Prostate gland (tissue), 2 donors: ENCODE measurements around the gene TSPOAP1.

ENCODE experiments used
- POLR2A ChIP-seq: fragments of 450-650 bp; IDR thresholded peaks from one replicate; pipeline ENCODE4 v1.6.1; 2016; ENCODE audit warnings: antibody characterized with exemption, mild to moderate bottlenecking
- TF ChIP-seq, protein P1 (sequence below), 4 experiments: fragments of 200-600 bp in 2 of 4; fragments of 450-650 bp in 2 of 4; sonication (generic) in 2 of 4; IDR thresholded peaks; 1 replicate in 3 of 4; 2 replicates in 1 of 4; pipeline ENCODE4 v1.5.1; 2016 to 2019; ENCODE audit warnings: antibody characterized with exemption in 4 of 4, mild to moderate bottlenecking in 2 of 4, moderate library complexity in 2 of 4

DNA sequence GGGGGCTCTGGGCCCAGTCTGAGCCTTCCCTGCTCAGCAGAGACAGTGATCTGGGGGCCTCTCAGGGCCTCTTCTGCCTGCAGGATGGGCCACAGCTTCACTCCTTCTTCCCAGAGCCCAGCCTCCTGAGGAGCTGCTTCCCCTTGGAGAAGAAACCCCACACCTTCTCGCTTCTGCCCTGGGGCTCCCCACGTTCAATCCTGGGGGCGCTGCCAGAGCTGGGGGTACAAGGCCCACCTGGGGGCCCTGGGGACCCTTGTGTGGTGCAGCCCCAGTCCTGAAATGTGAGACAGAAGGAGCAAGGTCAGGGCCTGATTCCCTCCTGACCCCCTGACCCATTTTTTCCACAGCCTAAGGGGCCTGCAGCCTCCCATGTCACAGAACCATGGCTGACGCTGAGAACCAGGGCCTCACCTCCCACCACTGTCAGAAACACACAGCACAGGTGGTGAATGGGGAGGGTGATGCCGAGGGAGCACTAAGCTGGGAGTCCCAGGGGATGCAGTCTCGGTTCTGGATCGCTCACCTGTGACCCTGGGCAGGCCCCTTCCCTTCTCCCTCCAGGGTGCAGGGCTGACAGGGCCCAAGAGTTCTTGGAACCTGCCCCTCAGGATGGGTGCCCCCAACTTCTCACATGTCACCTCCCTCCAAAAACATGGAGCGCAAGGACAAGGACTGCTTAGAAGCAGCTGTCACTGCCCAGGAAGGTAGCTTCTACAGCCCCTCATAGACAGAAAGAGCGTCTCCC is 26.2 kb downstream of the TSPOAP1 start:
- TF ChIP-seq, protein P1, sequence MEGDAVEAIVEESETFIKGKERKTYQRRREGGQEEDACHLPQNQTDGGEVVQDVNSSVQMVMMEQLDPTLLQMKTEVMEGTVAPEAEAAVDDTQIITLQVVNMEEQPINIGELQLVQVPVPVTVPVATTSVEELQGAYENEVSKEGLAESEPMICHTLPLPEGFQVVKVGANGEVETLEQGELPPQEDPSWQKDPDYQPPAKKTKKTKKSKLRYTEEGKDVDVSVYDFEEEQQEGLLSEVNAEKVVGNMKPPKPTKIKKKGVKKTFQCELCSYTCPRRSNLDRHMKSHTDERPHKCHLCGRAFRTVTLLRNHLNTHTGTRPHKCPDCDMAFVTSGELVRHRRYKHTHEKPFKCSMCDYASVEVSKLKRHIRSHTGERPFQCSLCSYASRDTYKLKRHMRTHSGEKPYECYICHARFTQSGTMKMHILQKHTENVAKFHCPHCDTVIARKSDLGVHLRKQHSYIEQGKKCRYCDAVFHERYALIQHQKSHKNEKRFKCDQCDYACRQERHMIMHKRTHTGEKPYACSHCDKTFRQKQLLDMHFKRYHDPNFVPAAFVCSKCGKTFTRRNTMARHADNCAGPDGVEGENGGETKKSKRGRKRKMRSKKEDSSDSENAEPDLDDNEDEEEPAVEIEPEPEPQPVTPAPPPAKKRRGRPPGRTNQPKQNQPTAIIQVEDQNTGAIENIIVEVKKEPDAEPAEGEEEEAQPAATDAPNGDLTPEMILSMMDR (IDR thresholded peaks at IDR 0.05) = no peak
- no peak for TF ChIP-seq POLR2A
